ENCODE data around the gene SYT5.
"Not testable (repeated sequence)": the region's sequence is repeated elsewhere in the genome, so short reads cannot be mapped to it uniquely, and the experiment has no call there.

SYT5 gene

DNA sequence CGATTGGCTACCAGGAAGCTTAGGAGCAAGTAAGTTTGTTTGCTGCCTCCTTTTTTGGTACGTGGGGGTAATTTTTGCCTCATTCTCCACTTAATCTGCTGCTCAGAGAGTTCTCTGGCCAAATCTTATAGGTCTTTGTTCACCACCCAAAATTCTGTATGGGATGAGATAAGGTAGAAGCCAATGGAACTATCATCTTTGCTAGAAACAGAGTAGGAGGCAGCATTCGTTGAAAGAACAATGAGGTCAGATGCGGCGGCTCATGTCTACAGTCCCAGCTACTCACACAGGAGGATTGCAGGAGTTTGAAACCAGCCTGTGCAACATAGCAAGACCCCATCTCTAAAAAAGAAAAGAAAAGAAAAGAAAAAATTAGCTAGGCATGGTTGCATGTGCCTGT, 8.6 kb downstream of the SYT5 start:
- no peak for DNase-seq (ENCODE audit: low spot score)

DNA sequence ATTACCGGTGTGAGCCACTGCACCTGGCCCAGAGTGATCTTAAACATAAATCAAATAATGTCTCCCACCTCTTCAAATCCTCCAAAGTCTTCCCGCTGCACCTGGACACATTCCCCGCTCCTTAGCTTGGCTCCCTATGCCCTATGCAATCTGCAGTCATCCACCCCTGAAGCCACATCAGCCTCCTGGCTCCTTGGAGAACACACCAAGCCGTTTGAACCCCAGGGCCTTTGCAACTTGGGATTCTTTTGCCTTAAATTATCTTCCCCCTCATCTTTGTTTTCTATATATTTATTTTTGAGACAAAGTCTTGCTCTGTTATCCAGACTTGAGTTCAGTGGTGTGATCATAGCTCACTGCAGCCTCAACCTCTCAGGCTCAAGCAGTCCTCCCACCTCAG, 11.0 kb downstream of the SYT5 start:
- no peak for DNase-seq (ENCODE audit: low spot score)

GRCh38 chr19:55166530-55167268, 13.4 kb downstream of the SYT5 start, which contains the start of gene DNAAF3:
Gene DNAAF3 (minus strand): TSS chr19:55166613. CDS start chr19:55166413, 200 bp downstream.
- DNase-seq (ENCODE audit: low spot score), result peak; percentile 89

DNA sequence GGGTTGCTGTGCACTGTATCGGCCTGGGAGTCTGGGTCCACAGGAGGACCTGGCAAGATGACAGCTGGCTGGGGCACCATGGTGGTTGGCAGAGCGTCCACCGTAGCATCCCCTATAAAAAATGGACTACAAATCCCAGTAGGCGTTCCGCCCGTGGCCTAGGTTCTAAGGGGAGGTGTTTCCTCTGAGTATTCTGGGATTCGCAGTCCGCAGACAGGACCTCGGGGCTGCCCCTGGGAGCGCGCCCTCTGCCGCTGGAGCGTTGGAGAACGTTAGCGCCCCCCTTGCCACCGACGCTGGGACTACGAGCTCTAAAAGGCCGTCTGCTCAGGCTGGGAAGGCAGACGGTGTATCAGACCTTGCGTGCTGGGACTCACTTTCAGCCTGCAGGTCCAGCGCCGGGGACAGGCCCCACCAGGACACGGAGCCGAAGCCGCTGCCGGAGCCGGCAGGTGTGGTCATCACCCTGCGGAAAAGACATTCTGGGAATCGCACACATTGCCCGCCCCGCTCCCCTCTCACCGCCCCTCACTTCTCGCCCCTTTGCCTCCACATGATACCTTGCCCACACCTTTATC, 14.0 kb downstream of the SYT5 start:
- peak; percentile 32 for DNase-seq (ENCODE audit: low spot score)

GRCh38 chr19:55161571-55162322, 18.3 kb downstream of the SYT5 start:
- DNase-seq (ENCODE audit: low spot score), result no peak

DNA sequence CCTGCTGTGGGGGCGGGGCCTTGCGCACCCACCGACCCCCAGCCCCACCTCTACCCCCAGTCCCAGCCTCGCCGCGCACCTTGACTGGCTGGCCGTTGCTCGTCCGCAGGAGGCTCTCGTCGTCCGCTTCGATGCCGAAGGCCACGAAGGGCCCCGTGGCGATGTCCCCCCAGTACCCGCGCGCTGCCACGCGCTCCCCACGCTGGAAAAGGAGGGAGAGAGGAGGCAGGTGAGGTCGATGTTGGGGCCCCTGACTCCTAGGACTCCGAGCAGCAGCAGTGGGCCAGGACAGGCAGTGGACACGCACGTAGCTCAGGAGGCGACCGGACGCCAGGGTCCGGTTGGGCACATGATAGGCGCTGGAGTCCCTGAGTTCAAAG, 19.1 kb downstream of the SYT5 start:
- no peak for DNase-seq (ENCODE audit: low spot score)

- peak; percentile 93 for DNase-seq (ENCODE audit: low spot score)
These were observed 19.7 kb downstream of the SYT5 start for GRCh38 chr19:55160128-55160985.

GRCh38 chr19:55158848-55159749, 21.0 kb downstream of the SYT5 start:
- DNase-seq (ENCODE audit: low spot score), result peak; percentile 82

DNA sequence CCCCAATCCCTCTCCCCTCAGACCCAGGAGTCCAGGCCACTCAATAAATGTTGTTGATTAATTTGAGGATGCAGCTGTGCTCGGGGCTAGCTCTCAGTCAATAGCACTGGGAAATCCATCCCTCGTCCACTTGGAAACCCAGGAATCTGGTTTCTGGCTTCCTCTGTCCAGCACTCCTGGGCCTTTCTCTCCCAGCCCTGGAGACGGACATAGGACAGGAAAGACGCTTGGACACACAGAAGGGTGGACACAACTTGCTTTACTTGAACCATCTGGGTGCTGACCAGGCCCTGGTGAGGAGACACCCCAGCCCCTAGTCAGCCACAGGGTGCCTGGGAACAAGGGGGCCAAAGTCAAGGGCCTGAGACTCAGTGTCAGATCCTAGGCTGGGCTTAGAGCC, 21.7 kb downstream of the SYT5 start:
- DNase-seq (ENCODE audit: low spot score), result no peak

- no peak for DNase-seq (ENCODE audit: low spot score)
These were observed 22.8 kb downstream of the SYT5 start, which contains the start of gene TNNI3 for GRCh38 chr19:55157064-55157908. Gene TNNI3 (minus strand): TSS chr19:55157732. CDS start chr19:55157589, 143 bp downstream.

DNA sequence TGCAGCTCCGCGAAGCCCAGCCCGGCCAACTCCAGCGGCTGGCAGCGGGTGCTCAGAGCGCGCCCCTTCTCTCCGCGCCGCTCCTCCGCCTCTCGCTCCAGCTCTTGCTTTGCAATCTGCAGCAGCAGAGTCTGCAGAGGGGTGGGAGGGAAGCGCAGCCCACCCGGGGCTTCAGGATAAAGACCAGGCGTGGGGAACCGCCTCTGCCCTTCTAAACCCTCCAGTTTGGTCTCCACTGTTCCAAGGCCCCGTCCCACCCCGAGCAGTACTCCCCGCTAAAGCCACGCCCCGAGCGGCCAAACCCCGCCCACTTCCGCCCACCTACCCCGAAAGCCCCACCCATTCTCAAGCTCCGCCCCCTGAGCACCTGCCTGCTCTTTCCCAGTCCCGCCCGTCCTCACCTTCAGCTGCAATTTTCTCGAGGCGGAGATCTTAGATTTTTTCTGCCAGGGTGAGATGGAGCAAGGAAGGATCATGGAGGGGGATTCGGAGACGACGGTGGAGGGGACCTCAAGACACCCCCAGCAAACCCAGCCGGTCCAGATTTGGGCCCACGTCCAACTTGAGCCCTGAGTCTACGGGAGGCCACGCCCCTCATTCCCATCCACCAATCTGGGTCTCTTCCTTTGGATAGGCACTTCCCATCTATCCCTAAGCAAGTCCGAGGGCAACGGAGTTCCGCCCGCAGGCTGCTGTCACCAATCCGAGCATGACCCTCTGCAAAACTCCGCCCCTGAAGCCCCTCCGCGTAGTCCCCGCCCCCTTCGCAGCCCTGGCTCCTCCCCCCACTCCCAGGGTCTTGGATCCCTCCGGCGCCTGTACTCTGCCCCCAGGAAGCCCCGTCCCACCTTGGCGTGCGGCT, 23.7 kb downstream of the SYT5 start:
- DNase-seq (ENCODE audit: low spot score), result peak; percentile 44

GRCh38 chr19:55155784-55156183, 24.3 kb downstream of the SYT5 start:
- DNase-seq (ENCODE audit: low spot score), result not testable (repeated sequence)

DNA sequence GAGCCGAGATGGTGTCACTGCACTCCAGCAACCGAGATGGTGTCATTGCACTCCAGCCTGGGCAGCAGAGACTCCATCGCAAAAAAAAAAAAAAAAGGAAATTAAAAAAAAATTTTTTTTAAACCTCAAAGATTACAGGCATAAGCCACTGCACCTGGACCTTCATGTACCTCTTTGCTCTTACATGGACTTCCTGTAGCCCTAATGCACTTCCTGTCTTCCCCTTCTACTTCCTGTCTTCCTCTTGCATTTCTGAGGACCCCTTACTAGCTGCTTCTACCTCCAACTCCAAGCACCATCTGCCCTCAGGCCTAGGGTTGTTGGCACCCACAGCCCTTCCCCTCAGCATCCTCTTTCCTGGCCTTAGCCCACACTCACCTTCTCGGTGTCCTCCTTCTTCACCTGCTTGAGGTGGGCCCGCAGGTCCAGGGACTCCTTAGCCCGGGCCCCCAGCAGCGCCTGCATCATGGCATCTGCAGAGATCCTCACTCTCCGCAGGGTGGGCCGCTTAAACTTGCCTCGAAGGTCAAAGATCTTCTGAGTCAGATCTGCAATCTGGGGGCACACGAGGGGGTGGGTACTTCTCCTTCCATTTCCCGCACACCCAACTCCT, 26.3 kb downstream of the SYT5 start:
- DNase-seq (ENCODE audit: low spot score), result no peak

DNA sequence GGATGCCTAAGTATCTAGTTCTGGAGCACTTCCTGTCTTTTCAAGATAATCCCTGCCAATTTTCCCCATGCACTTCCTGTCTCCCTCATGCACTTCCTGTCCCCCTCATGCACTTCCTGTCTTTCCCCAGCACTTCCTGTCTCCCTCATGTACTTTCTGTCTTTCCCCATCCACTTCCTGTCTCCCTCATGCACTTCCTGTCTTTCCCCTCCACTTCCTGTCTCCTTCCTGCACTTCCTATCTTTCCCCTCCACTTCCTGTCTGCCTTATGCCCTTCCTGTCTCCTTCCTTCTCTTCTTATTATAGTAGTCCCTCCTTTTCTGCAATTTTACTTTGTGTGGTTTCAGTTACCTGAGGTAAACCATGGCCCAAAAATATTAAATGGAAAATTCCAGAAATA, 28.1 kb downstream of the SYT5 start:
- DNase-seq (ENCODE audit: low spot score), result no peak

DNA sequence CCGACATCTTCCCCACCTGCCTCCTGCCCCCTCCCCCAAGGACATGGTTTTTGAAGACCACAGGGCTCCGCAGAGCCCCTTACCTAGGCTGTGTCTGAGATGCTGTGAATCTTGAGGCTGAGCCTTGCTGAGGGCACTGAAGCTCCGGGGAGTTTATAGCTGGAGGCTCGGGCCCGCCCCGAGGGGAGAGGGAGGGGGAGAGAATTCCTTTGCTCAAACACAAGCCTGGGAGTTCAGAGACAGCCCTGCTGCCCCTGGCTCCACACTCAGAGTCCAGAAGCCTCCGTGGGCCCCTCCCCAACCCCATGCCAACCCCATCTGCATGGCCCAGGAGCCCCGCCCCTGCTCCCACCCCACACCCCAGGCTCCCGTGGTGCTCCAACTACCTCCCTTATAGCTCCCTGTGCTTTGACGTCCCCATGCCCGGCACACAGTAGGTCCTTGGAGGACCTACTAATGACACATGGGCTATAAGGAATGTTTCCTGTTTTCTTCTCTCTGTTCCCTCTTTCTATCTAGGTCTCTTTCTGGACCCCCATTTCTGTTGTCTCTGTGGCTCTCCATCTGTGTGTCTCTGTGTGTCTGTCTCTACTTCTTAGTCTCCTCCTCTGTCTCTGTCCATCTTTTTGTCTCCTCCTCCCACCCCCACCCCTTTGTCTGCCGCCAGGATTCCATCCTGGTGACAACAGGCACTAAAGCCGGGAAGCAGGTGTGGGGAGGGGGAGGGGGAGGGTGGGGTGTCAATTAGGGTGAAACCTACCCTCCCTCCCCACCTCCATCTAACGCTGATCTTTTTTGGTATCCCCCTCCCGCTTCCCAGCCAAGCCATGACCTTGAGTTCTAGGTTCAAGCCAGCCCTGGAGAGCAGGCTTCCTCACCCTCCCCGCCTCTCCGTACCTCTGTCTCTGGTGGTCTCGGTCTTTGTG, 30.7 kb downstream of the SYT5 start, which contains the start of gene TNNT1:
TNNT1 (minus strand) TSS at position 129 of the 926 bp plus-strand sequence. CDS start 2,049 bp downstream, outside the sequence.
- DNase-seq (ENCODE audit: low spot score), result no peak

DNA sequence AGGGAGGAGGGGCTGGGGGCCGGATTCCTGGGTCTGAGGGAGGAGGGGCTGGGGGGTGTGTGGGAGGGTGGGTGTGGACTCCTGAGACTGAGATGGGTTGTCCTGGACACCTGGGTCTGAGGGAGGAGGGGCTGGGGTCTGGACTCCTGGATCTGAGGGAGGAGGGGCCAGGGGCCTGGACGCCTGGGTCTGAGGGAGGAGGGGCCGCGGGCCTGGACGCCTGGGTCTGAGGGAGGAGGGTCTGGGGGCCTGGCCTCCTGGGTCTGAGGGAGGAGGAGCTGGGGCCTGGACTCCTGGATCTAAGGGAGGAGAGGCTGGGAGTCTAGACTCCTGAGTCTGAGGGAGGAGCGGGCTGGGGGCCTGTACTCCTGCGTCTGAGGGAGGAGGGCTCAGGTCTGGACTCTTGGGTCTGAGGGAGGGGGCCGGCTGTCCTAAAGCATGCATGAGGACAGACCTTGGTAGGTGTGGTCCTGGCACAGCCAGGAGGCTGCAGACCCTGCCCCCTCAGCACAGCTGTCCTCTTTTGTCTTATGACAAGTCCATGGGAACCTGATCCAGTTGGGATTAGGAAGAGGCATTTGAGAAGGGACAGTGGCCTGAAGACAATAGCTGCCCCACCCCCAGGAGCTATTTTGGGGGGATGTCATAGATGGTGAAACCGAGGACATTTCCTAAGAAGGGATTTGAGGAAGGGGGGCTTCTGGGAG, 32.4 kb downstream of the SYT5 start:
- DNase-seq (ENCODE audit: low spot score), result no peak

Data from hematopoietic multipotent progenitor cell treated with erythropoietin and hydrocortisone succinate and interleukin-3 and kit ligand, for 17 days (in vitro differentiated cells).